Measurements from ENCODE around the gene MACROH2A2. TPM values are rescaled to one million over a fixed set of nuclear protein-coding genes. Genes with fewer than 3 reads are reported as not detected.

MACROH2A2 gene
- total RNA-seq, 1 donor from 2014 or later = 17.9 TPM

GRCh38 chr10:70130878-70131559, 78.4 kb downstream of the MACROH2A2 start:
- H3K4me3 ChIP-seq = peak overlapping the region; percentile 74
- no peaks in the 10 kb centered on the region for H3K27me3 ChIP-seq (ENCODE audit: low read depth)
- no peak for DNase-seq
- peaks cover 37% of the 10 kb centered on the region for H3K4me1 ChIP-seq
- peaks cover 8% of the 10 kb centered on the region for H3K36me3 ChIP-seq
- no peak for TF ChIP-seq CTCF (IDR thresholded peaks at IDR 0.05; ENCODE audit: borderline replicate concordance)
- peak overlapping the region; percentile 83 for H3K27ac ChIP-seq (replicated peaks)
- intact Hi-C loops (cut with micrococcal nuclease) = no loop called here
- H3K9me3 ChIP-seq (replicated peaks) = no peaks in the 10 kb centered on the region

GRCh38 chr10:70131560-70131937, 78.9 kb downstream of the MACROH2A2 start:
- Histone ChIP-seq H3K4me1 (peaks cover 37% of the 10 kb centered on the region), H3K36me3 (peaks cover 8% of the 10 kb centered on the region), H3K27ac (replicated peaks) (peak overlapping the region; percentile 83), H3K9me3 (replicated peaks) (no peaks in the 10 kb centered on the region), H3K4me3 (peak overlapping the region; percentile 74), H3K27me3 (ENCODE audit: low read depth) (no peaks in the 10 kb centered on the region)
- intact Hi-C loops (cut with micrococcal nuclease) = no loop called here
- TF ChIP-seq CTCF (IDR thresholded peaks at IDR 0.05; ENCODE audit: borderline replicate concordance) = no peak
- DNase-seq = no peak

- intact Hi-C loops (cut with micrococcal nuclease) = no loop called here
- peak; percentile 83 for DNase-seq
- Histone ChIP-seq H3K27me3 (ENCODE audit: low read depth) (no peaks in the 10 kb centered on the region), H3K9me3 (replicated peaks) (no peaks in the 10 kb centered on the region), H3K36me3 (peaks cover 8% of the 10 kb centered on the region), H3K4me1 (peaks cover 37% of the 10 kb centered on the region), H3K4me3 (peak within 1 kb of the TSS; percentile 74), H3K27ac (replicated peaks) (peak within 1 kb of the TSS; percentile 83)
- no peak for TF ChIP-seq CTCF (IDR thresholded peaks at IDR 0.05; ENCODE audit: borderline replicate concordance)
Measured at GRCh38 chr10:70132098-70133029, 79.7 kb downstream of the MACROH2A2 start, which contains the start of gene AIFM2. AIFM2 (minus strand) TSS chr10:70132825; CDS start chr10:70124084, 8,741 bp downstream.

- TF ChIP-seq CTCF (IDR thresholded peaks at IDR 0.05; ENCODE audit: borderline replicate concordance) = no peak
- Histone ChIP-seq H3K4me1 (peaks cover 36% of the 10 kb centered on the region), H3K27ac (replicated peaks) (no peak overlapping the region), H3K4me3 (no peak overlapping the region), H3K9me3 (replicated peaks) (no peaks in the 10 kb centered on the region), H3K36me3 (peaks cover 12% of the 10 kb centered on the region), H3K27me3 (ENCODE audit: low read depth) (no peaks in the 10 kb centered on the region)
- intact Hi-C loops (cut with micrococcal nuclease) = no loop called here
- DNase-seq = no peak
Measured at GRCh38 chr10:70135046-70135445, 82.4 kb downstream of the MACROH2A2 start.

- DNase-seq = no peak
- peaks cover 29% of the 10 kb centered on the region for H3K4me1 ChIP-seq
- TF ChIP-seq CTCF (IDR thresholded peaks at IDR 0.05; ENCODE audit: borderline replicate concordance) = no peak
- no peak overlapping the region for H3K4me3 ChIP-seq
- no peaks in the 10 kb centered on the region for H3K27me3 ChIP-seq (ENCODE audit: low read depth)
- no peaks in the 10 kb centered on the region for H3K9me3 ChIP-seq (replicated peaks)
- no peak overlapping the region for H3K27ac ChIP-seq (replicated peaks)
- peaks cover 8% of the 10 kb centered on the region for H3K36me3 ChIP-seq
- intact Hi-C loops (cut with micrococcal nuclease) = no loop called here
Measured at GRCh38 chr10:70135684-70136083, 83.0 kb downstream of the MACROH2A2 start.

Measured in left ventricle myocardium inferior (tissue), 1 donor.